WTC11 (cell line): ENCODE results near the gene LIMA1. TPM values are rescaled to one million over a fixed set of nuclear protein-coding genes. Genes with fewer than 3 reads are reported as not detected.

Source experiments
- ATAC-seq: fragments of 200-7000 bp; cut with Tn5 transposase; 2 replicates; pipeline ENCODE4 v1.10.0; 2021; ENCODE audit warnings: mild to moderate bottlenecking, moderate library complexity
- CTCF ChIA-PET: fragments of 300-600 bp; sonication (Branson Sonifier 250); formaldehyde crosslinking; loops from one replicate; lab custom pipeline; 2021; ENCODE audit warnings: antibody characterized with exemption; lab: Charles Lee
- POLR2A ChIA-PET: fragments of 350-600 bp; sonication (Branson Sonifier 250); formaldehyde crosslinking; loops from one replicate; lab custom pipeline; 2021; ENCODE audit warnings: antibody characterized with exemption; lab: Charles Lee
- DNase-seq: peaks from one replicate; pipeline ENCODE4 v3.0.0; 2021; ENCODE audit warnings: low spot score
- H3K27ac Mint-ChIP-seq: 2 replicates; pipeline ENCODE4 v1.8.0; 2021; ENCODE audit warnings: mixed read lengths
- H3K27me3 Mint-ChIP-seq: 2 replicates; pipeline ENCODE4 v1.8.0; 2021; ENCODE audit warnings: low read depth, mild to moderate bottlenecking, moderate library complexity, mixed read lengths
- H3K36me3 Mint-ChIP-seq: 2 replicates; pipeline ENCODE4 v1.8.0; 2021; ENCODE audit warnings: mixed read lengths
- H3K4me1 Mint-ChIP-seq: 2 replicates; pipeline ENCODE4 v1.8.0; 2022; ENCODE audit warnings: mixed read lengths
- H3K4me3 Mint-ChIP-seq: 2 replicates; pipeline ENCODE4 v1.8.0; 2021; ENCODE audit warnings: mild to moderate bottlenecking, moderate library complexity, mixed read lengths
- H3K9me3 Mint-ChIP-seq: 2 replicates; pipeline ENCODE4 v1.8.0; 2021; ENCODE audit warnings: mixed read lengths
- CREB1 ChIP-seq: sonication (generic); formaldehyde crosslinking; IDR thresholded peaks from 2 replicates; pipeline ENCODE4 v1.8.0; 2023; ENCODE audit warnings: mild to moderate bottlenecking, missing genetic modification reagents
- CREM ChIP-seq: sonication (generic); formaldehyde crosslinking; IDR thresholded peaks from 2 replicates; pipeline ENCODE4 v1.8.1; 2022; ENCODE audit warnings: mild to moderate bottlenecking, missing genetic modification reagents, moderate library complexity
- CTCF ChIP-seq: fragments of 200-600 bp; IDR thresholded peaks from 2 replicates; pipeline ENCODE4 v1.8.0; 2022; ENCODE audit warnings: antibody characterized with exemption
- EMX1 ChIP-seq: fragments of 250-450 bp; sonication (Bioruptor Pico); IDR thresholded peaks from 2 replicates; pipeline ENCODE4 v1.8.0; 2021; ENCODE audit warnings: mild to moderate bottlenecking
- ESRRA ChIP-seq: sonication (generic); formaldehyde crosslinking; IDR thresholded peaks from 2 replicates; pipeline ENCODE4 v1.8.1; 2022; ENCODE audit warnings: mild to moderate bottlenecking, missing genetic modification reagents, borderline replicate concordance
- IRF2 ChIP-seq: sonication (generic); formaldehyde crosslinking; IDR thresholded peaks from 2 replicates; pipeline ENCODE4 v1.8.0; 2022; ENCODE audit warnings: low read depth, missing genetic modification reagents, borderline replicate concordance
- MLX ChIP-seq: sonication (generic); formaldehyde crosslinking; IDR thresholded peaks from 2 replicates; pipeline ENCODE4 v1.8.1; 2023; ENCODE audit warnings: mild to moderate bottlenecking, missing genetic modification reagents, moderate library complexity
- MYBL2 ChIP-seq: sonication (generic); formaldehyde crosslinking; IDR thresholded peaks from 2 replicates; pipeline ENCODE4 v1.8.1; 2023; ENCODE audit warnings: mild to moderate bottlenecking, moderate library complexity, missing genetic modification reagents
- NFATC4 ChIP-seq: fragments of 250-450 bp; sonication (Bioruptor Pico); IDR thresholded peaks from 2 replicates; pipeline ENCODE4 v1.9.0; 2021; ENCODE audit warnings: mild to moderate bottlenecking
- NR3C1 ChIP-seq: sonication (generic); formaldehyde crosslinking; conservative IDR thresholded peaks from 2 replicates; pipeline ENCODE4 v1.8.1; 2023; ENCODE audit warnings: low read depth, mild to moderate bottlenecking, missing genetic modification reagents
- OVOL2 ChIP-seq: fragments of 250-450 bp; sonication (Bioruptor Pico); IDR thresholded peaks from 2 replicates; pipeline ENCODE4 v1.9.0; 2021; ENCODE audit warnings: mild to moderate bottlenecking, borderline replicate concordance
- RELA ChIP-seq: sonication (generic); formaldehyde crosslinking; IDR thresholded peaks from 2 replicates; pipeline ENCODE4 v1.8.1; 2022; ENCODE audit warnings: missing genetic modification reagents, mild to moderate bottlenecking, borderline replicate concordance
- SMAD3 ChIP-seq: sonication (generic); formaldehyde crosslinking; IDR thresholded peaks from 2 replicates; pipeline ENCODE4 v1.8.0; 2022; ENCODE audit warnings: missing genetic modification reagents, mild to moderate bottlenecking, borderline replicate concordance
- ZNF138 ChIP-seq: sonication (generic); formaldehyde crosslinking; conservative IDR thresholded peaks from 2 replicates; pipeline ENCODE4 v1.8.1; 2022; ENCODE audit warnings: mild to moderate bottlenecking, moderate library complexity, missing genetic modification reagents
- ZNF263 ChIP-seq: sonication (generic); formaldehyde crosslinking; IDR thresholded peaks from 2 replicates; pipeline ENCODE4 v1.8.1; 2022; ENCODE audit warnings: low read depth, mild to moderate bottlenecking, moderate library complexity, missing genetic modification reagents
- ZNF425 ChIP-seq: fragments of 250-450 bp; sonication (Bioruptor Pico); conservative IDR thresholded peaks from 2 replicates; pipeline ENCODE4 v1.9.0; 2021; ENCODE audit warnings: mild to moderate bottlenecking
- total RNA-seq: library from RNA; stranded (reverse); gene quantifications from 3 replicates; pipeline ENCODE4 v1.2.3, GENCODE V29; 2021
- TF ChIP-seq, protein P1 (sequence below): sonication (generic); formaldehyde crosslinking; IDR thresholded peaks from 2 replicates; pipeline ENCODE4 v1.8.1; 2022; ENCODE audit warnings: low read depth, missing genetic modification reagents, borderline replicate concordance
- TF ChIP-seq, protein P2 (sequence below): sonication (generic); formaldehyde crosslinking; conservative IDR thresholded peaks from 2 replicates; pipeline ENCODE4 v1.8.1; 2022; ENCODE audit warnings: mild to moderate bottlenecking, missing genetic modification reagents
- TF ChIP-seq, protein P3 (sequence below): sonication (generic); formaldehyde crosslinking; IDR thresholded peaks from 2 replicates; pipeline ENCODE4 v1.8.0; 2022; ENCODE audit warnings: mild to moderate bottlenecking, missing genetic modification reagents
- TF ChIP-seq, protein P4 (sequence below): fragments of 250-450 bp; sonication (Bioruptor Pico); IDR thresholded peaks from 2 replicates; pipeline ENCODE4 v1.9.0; 2021; ENCODE audit warnings: moderate library complexity, mild to moderate bottlenecking, inconsistent platforms, borderline replicate concordance
- TF ChIP-seq, protein P5 (sequence below): sonication (generic); formaldehyde crosslinking; IDR thresholded peaks from 2 replicates; pipeline ENCODE4 v1.8.0; 2022; ENCODE audit warnings: missing genetic modification reagents
- TF ChIP-seq, protein P6 (sequence below): sonication (generic); formaldehyde crosslinking; IDR thresholded peaks from 2 replicates; pipeline ENCODE4 v1.8.1; 2023; ENCODE audit warnings: mild to moderate bottlenecking, missing genetic modification reagents

Gene LIMA1
- total RNA-seq, 1 experiment from 2014 or later: 41.2 TPM

DNA sequence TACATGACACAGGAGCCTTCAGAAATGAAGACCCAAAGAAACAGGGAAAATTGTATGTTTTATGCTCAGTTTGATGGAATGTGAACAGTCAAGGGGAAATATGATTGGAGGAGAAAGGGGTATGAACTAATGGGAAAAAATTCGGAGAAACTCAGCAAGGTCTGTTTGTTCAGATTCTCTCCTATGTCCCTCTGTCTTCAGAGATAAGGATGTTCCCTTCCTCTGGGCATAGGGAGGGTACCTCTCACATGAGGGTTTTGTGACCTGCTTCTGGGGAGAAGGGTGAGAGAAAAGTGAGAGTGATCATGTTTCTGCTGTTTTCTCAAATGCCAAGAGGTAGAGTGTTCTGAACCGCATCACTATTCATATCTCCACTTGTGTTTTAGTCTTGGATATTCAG lies 26.6 kb upstream of the LIMA1 start:
- H3K27ac Mint-ChIP-seq: peak overlapping the region; percentile 47; the same call in 1 of the 2 replicates
- ChIA-PET POLR2A (interaction anchor here (0.6 kb wide), 1 partner anchor 13 kb away, joined by 5 read pairs; no protein-coding TSS in a partner anchor), CTCF (interaction anchor here (0.8 to 1.3 kb wide), 3 partner anchors 26 to 271 kb away, joined by 4 read pairs; partner anchors contain the start of gene LIMA1)
- no peak for DNase-seq
- H3K9me3 Mint-ChIP-seq: no peaks in the 10 kb centered on the region
- no peak overlapping the region for H3K4me3 Mint-ChIP-seq
- no peak for ATAC-seq
- H3K4me1 Mint-ChIP-seq: peaks cover 12% of the 10 kb centered on the region
- H3K27me3 Mint-ChIP-seq: no peaks in the 10 kb centered on the region
- no peak for TF ChIP-seq ESRRA (CRISPR knock-in tag)
- TF ChIP-seq, protein P1, sequence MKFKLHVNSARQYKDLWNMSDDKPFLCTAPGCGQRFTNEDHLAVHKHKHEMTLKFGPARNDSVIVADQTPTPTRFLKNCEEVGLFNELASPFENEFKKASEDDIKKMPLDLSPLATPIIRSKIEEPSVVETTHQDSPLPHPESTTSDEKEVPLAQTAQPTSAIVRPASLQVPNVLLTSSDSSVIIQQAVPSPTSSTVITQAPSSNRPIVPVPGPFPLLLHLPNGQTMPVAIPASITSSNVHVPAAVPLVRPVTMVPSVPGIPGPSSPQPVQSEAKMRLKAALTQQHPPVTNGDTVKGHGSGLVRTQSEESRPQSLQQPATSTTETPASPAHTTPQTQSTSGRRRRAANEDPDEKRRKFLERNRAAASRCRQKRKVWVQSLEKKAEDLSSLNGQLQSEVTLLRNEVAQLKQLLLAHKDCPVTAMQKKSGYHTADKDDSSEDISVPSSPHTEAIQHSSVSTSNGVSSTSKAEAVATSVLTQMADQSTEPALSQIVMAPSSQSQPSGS: no peak
- no peak for TF ChIP-seq NR3C1 (CRISPR knock-in tag)
- no peak for TF ChIP-seq CREM (CRISPR knock-in tag)
- TF ChIP-seq, protein P2, sequence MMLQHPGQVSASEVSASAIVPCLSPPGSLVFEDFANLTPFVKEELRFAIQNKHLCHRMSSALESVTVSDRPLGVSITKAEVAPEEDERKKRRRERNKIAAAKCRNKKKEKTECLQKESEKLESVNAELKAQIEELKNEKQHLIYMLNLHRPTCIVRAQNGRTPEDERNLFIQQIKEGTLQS (CRISPR knock-in tag): no peak
- no peak for TF ChIP-seq MYBL2 (CRISPR knock-in tag)
- TF ChIP-seq IRF2 (CRISPR knock-in tag): no peak
- TF ChIP-seq, protein P3, sequence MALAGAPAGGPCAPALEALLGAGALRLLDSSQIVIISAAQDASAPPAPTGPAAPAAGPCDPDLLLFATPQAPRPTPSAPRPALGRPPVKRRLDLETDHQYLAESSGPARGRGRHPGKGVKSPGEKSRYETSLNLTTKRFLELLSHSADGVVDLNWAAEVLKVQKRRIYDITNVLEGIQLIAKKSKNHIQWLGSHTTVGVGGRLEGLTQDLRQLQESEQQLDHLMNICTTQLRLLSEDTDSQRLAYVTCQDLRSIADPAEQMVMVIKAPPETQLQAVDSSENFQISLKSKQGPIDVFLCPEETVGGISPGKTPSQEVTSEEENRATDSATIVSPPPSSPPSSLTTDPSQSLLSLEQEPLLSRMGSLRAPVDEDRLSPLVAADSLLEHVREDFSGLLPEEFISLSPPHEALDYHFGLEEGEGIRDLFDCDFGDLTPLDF: no peak
- TF ChIP-seq EMX1: no peak
- TF ChIP-seq RELA (CRISPR knock-in tag): no peak
- no peak for TF ChIP-seq OVOL2 (CRISPR knock-in tag)
- TF ChIP-seq, protein P4, sequence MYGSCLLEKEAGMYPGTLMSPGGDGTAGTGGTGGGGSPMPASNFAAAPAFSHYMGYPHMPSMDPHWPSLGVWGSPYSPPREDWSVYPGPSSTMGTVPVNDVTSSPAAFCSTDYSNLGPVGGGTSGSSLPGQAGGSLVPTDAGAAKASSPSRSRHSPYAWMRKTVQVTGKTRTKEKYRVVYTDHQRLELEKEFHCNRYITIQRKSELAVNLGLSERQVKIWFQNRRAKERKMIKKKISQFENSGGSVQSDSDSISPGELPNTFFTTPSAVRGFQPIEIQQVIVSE (CRISPR knock-in tag): no peak
- no peak for TF ChIP-seq MLX
- no peak for TF ChIP-seq CTCF
- no peak for TF ChIP-seq ZNF425 (CRISPR knock-in tag)
- H3K36me3 Mint-ChIP-seq: no peaks in the 10 kb centered on the region

GRCh38 chr12:50302686-50303085 lies 19.4 kb upstream of the LIMA1 start:
- H3K9me3 Mint-ChIP-seq: no peaks in the 10 kb centered on the region
- no peak for ATAC-seq
- no peaks in the 10 kb centered on the region for H3K36me3 Mint-ChIP-seq
- ChIA-PET CTCF (interaction anchor here (0.7 to 1.8 kb wide), 3 partner anchors 12 to 1854 kb away, joined by 3 to 12 read pairs (median 6); partner anchors contain the start of gene COX14), POLR2A (no interaction called here)
- no peaks in the 10 kb centered on the region for H3K27me3 Mint-ChIP-seq
- no peaks in the 10 kb centered on the region; the same call in 1 of the 2 replicates for H3K4me1 Mint-ChIP-seq
- no peak overlapping the region for H3K27ac Mint-ChIP-seq
- DNase-seq: no peak
- no peak overlapping the region for H3K4me3 Mint-ChIP-seq
- TF ChIP-seq, protein P5, sequence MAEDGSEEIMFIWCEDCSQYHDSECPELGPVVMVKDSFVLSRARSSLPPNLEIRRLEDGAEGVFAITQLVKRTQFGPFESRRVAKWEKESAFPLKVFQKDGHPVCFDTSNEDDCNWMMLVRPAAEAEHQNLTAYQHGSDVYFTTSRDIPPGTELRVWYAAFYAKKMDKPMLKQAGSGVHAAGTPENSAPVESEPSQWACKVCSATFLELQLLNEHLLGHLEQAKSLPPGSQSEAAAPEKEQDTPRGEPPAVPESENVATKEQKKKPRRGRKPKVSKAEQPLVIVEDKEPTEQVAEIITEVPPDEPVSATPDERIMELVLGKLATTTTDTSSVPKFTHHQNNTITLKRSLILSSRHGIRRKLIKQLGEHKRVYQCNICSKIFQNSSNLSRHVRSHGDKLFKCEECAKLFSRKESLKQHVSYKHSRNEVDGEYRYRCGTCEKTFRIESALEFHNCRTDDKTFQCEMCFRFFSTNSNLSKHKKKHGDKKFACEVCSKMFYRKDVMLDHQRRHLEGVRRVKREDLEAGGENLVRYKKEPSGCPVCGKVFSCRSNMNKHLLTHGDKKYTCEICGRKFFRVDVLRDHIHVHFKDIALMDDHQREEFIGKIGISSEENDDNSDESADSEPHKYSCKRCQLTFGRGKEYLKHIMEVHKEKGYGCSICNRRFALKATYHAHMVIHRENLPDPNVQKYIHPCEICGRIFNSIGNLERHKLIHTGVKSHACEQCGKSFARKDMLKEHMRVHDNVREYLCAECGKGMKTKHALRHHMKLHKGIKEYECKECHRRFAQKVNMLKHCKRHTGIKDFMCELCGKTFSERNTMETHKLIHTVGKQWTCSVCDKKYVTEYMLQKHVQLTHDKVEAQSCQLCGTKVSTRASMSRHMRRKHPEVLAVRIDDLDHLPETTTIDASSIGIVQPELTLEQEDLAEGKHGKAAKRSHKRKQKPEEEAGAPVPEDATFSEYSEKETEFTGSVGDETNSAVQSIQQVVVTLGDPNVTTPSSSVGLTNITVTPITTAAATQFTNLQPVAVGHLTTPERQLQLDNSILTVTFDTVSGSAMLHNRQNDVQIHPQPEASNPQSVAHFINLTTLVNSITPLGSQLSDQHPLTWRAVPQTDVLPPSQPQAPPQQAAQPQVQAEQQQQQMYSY (CRISPR knock-in tag): no peak
- TF ChIP-seq, protein P6, sequence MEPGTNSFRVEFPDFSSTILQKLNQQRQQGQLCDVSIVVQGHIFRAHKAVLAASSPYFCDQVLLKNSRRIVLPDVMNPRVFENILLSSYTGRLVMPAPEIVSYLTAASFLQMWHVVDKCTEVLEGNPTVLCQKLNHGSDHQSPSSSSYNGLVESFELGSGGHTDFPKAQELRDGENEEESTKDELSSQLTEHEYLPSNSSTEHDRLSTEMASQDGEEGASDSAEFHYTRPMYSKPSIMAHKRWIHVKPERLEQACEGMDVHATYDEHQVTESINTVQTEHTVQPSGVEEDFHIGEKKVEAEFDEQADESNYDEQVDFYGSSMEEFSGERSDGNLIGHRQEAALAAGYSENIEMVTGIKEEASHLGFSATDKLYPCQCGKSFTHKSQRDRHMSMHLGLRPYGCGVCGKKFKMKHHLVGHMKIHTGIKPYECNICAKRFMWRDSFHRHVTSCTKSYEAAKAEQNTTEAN (CRISPR knock-in tag): no peak
- TF ChIP-seq SMAD3 (CRISPR knock-in tag) (no peak), ZNF138 (CRISPR knock-in tag) (no peak), NFATC4 (CRISPR knock-in tag) (no peak), ZNF263 (CRISPR knock-in tag) (no peak), EMX1 (no peak), CREB1 (CRISPR knock-in tag) (no peak)
